ENCODE data around the gene DLGAP4.

DNA sequence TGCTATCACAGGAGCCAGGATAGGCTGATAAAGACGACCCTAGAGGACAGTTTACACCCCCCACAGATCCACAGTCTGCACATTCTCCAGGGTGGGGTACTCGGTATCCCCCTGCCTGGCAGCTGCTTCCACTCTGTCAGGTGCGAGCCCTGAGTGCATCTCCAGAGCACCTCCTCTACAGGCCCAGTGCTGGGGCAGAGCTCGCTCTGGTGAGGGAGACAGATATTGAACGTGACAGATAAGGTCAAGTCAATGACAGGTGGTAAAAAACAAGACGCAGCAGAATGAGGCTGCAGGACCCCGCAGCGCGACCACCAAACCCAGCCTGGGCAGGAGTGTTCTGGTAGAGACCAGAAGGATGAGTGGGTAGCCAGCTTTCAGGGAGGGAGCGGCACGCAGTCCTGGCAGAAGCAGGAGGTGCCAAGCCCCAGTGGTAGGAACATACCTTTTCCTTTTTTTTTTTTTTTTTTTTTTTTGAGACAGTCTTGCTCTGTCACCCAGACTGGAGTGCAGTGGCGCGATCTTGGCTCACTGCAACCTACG, 222.8 kb downstream of the DLGAP4 start:
- TF ChIP-seq, protein P1, sequence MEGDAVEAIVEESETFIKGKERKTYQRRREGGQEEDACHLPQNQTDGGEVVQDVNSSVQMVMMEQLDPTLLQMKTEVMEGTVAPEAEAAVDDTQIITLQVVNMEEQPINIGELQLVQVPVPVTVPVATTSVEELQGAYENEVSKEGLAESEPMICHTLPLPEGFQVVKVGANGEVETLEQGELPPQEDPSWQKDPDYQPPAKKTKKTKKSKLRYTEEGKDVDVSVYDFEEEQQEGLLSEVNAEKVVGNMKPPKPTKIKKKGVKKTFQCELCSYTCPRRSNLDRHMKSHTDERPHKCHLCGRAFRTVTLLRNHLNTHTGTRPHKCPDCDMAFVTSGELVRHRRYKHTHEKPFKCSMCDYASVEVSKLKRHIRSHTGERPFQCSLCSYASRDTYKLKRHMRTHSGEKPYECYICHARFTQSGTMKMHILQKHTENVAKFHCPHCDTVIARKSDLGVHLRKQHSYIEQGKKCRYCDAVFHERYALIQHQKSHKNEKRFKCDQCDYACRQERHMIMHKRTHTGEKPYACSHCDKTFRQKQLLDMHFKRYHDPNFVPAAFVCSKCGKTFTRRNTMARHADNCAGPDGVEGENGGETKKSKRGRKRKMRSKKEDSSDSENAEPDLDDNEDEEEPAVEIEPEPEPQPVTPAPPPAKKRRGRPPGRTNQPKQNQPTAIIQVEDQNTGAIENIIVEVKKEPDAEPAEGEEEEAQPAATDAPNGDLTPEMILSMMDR (IDR thresholded peaks at IDR 0.05): no peak
- no peak for TF ChIP-seq POLR2A (IDR thresholded peaks at IDR 0.05)

Data from body of pancreas (tissue), 4 donors.